K562 (cell line): ENCODE data around the gene IQUB. TPM values are rescaled to one million over a fixed set of nuclear protein-coding genes. Genes with fewer than 3 reads are reported as not detected.

Experiments
- ATF6 ChIP-seq: sonication (generic); formaldehyde crosslinking; IDR thresholded peaks from 2 replicates; pipeline ENCODE4 v1.4.0; 2020; ENCODE audit warnings: mild to moderate bottlenecking, missing genetic modification reagents
- BCL6 ChIP-seq: fragments of 250-450 bp; sonication (Bioruptor Pico); IDR thresholded peaks from 2 replicates; pipeline ENCODE4 v1.4.0; 2020
- CHAMP1 ChIP-seq: fragments of 450-650 bp; IDR thresholded peaks from 2 replicates; pipeline ENCODE4 v1.6.1; 2016; ENCODE audit warnings: mild to moderate bottlenecking
- ELK3 ChIP-seq: fragments of 450-650 bp; formaldehyde crosslinking; IDR thresholded peaks from 2 replicates; pipeline ENCODE4 v1.4.0; 2020; ENCODE audit warnings: mild to moderate bottlenecking
- HOMEZ ChIP-seq: fragments of 250-450 bp; sonication (Bioruptor Pico); IDR thresholded peaks from 2 replicates; pipeline ENCODE4 v1.4.0; 2020; ENCODE audit warnings: mild to moderate bottlenecking, moderate library complexity
- NFIX ChIP-seq: fragments of 250-450 bp; sonication (Bioruptor Pico); IDR thresholded peaks from 2 replicates; pipeline ENCODE4 v1.4.0; 2020; ENCODE audit warnings: low read depth, mild to moderate bottlenecking, moderate library complexity
- POU5F1 ChIP-seq: fragments of 150-350 bp; IDR thresholded peaks from 2 replicates; pipeline ENCODE4 v1.6.1; 2014; ENCODE audit warnings: borderline replicate concordance, low read length, low read depth, mild to moderate bottlenecking; ENCODE audit not compliant: partially characterized antibody
- SMAD3 ChIP-seq: fragments of 450-650 bp; formaldehyde crosslinking; conservative IDR thresholded peaks from 2 replicates; pipeline ENCODE4 v1.4.0; 2020; ENCODE audit warnings: mild to moderate bottlenecking
- STAT5B ChIP-seq: fragments of 250-450 bp; sonication (Bioruptor Pico); IDR thresholded peaks from 2 replicates; pipeline ENCODE4 v1.8.0; 2021; ENCODE audit warnings: mild to moderate bottlenecking, inconsistent platforms
- TSHZ1 ChIP-seq: fragments of 250-450 bp; sonication (Bioruptor Pico); IDR thresholded peaks from 2 replicates; pipeline ENCODE4 v1.4.0; 2020; ENCODE audit warnings: mild to moderate bottlenecking, moderate library complexity
- ZKSCAN8 ChIP-seq: fragments of 200-800 bp; sonication (Bioruptor generic); IDR thresholded peaks from 2 replicates; pipeline ENCODE4 v1.6.1; 2016; ENCODE audit warnings: missing genetic modification characterization, missing compliant biosample characterization
- ZNF311 ChIP-seq: fragments of 250-450 bp; sonication (Bioruptor Pico); IDR thresholded peaks from 2 replicates; pipeline ENCODE4 v1.4.0; 2020; ENCODE audit warnings: mild to moderate bottlenecking, moderate library complexity
- ZNF655 ChIP-seq: fragments of 250-450 bp; sonication (Bioruptor Pico); IDR thresholded peaks from 2 replicates; pipeline ENCODE4 v1.5.0; 2021
- ZNF717 ChIP-seq: fragments of 250-450 bp; sonication (Bioruptor Pico); IDR thresholded peaks from 2 replicates; pipeline ENCODE4 v1.5.0; 2021
- polyA plus RNA-seq, 8 experiments: library from polyadenylated mRNA; depleted of rRNA in 4 of 8; stranded (reverse) in 5 of 8; unstranded in 3 of 8; fragments of >200 nt; fragmentation: Nextera tagmentation in 2 of 8; fragmentation: Illumina TruSeq in 1 of 8; extraction: Ambion mirVana in 2 of 8; extraction: Trizol in 1 of 8; gene quantifications; 2 replicates each; pipeline versions ENCODE4 v1.2.1 to v1.2.3, GENCODE V29; 2011 to 2014; ENCODE audit warnings: inconsistent platforms in 1 of 8, missing spikeins in 1 of 8
- total RNA-seq, 7 experiments: library from RNA; depleted of rRNA in 6 of 7; stranded (reverse); fragments of >200 nt in 6 of 7; fragmentation: Illumina TruSeq in 2 of 7; extraction: Trizol in 2 of 7; gene quantifications; 2 replicates each; pipeline versions ENCODE4 v1.2.1 to v1.2.3, GENCODE V29; 2011 to 2021; ENCODE audit warnings: low replicate concordance in 1 of 7

The IQUB gene
- total and polyA plus RNA-seq, 9 of the 15 experiments (the other 6 are each of a cell fraction or from before 2014, with no cell fraction given) = 0.62 to 2.6 (median 1.4) TPM

- TF ChIP-seq CHAMP1 = no peak
- TF ChIP-seq ZKSCAN8 (CRISPR knock-in tag) = peak; percentile 91
- no peak for TF ChIP-seq ATF6 (CRISPR knock-in tag)
- peak; percentile 92 for TF ChIP-seq BCL6 (CRISPR knock-in tag)
- TF ChIP-seq TSHZ1 (CRISPR knock-in tag) = peak; percentile 95
- TF ChIP-seq HOMEZ (CRISPR knock-in tag) = peak; percentile 88
- TF ChIP-seq ELK3 (CRISPR knock-in tag) = peak; percentile 93
- TF ChIP-seq ZNF655 = peak; percentile 91
- TF ChIP-seq NFIX (CRISPR knock-in tag) = peak; percentile 50
- peak; percentile 98 for TF ChIP-seq SMAD3 (CRISPR knock-in tag)
- peak; percentile 77; the same call in 1 of the 2 replicates for TF ChIP-seq ZNF717 (CRISPR knock-in tag)
- no peak; the same call in 1 of the 2 replicates for TF ChIP-seq STAT5B (CRISPR knock-in tag)
- TF ChIP-seq ZNF311 = peak; percentile 99
- no peak for TF ChIP-seq POU5F1
These were observed 35.0 kb downstream of the IQUB start (continued) for GRCh38 chr7:123499211-123499970.
